Keratinocyte (primary cell): ENCODE measurements around the gene FRAS1. TPM values are rescaled to one million over a fixed set of nuclear protein-coding genes. Genes with fewer than 3 reads are reported as not detected.

Source experiments
- DNase-seq: peaks from one replicate; pipeline ENCODE4 v3.0.0-alpha.2; 2011; ENCODE audit warnings: low read depth, missing footprints, low spot score
- FAIRE-seq: peaks from 2 replicates; lab custom pipeline; 2011; peaks lifted over from hg19 to GRCh38; lab: Jason Lieb, UNC
- H2AFZ ChIP-seq: 2 replicates; pipeline ENCODE4 v1.6.0; 2012; ENCODE audit warnings: low read length, control low read depth, inconsistent platforms; ENCODE audit not compliant: control insufficient read depth
- H3K27ac ChIP-seq: 2 replicates; pipeline ENCODE4 v1.5.1; 2011; ENCODE audit warnings: low read length; ENCODE audit not compliant: control insufficient read depth, insufficient read depth
- H3K27me3 ChIP-seq: 3 replicates; pipeline ENCODE4 v1.6.0; 2011; ENCODE audit warnings: low read length; ENCODE audit not compliant: control insufficient read depth, insufficient read depth; ENCODE audit errors: extremely low read depth
- H3K36me3 ChIP-seq, 2 experiments: 2 replicates in 1 of 2; 3 replicates in 1 of 2; pipeline ENCODE4 v1.5.1; 2011; ENCODE audit warnings: low read length in 2 of 2, mild to moderate bottlenecking in 1 of 2; ENCODE audit not compliant: control insufficient read depth in 2 of 2, insufficient read depth in 2 of 2; ENCODE audit errors: extremely low read depth in 1 of 2
- H3K4me1 ChIP-seq: 3 replicates; pipeline ENCODE4 v1.5.1; 2011; ENCODE audit warnings: low read length; ENCODE audit not compliant: control insufficient read depth, insufficient read depth; ENCODE audit errors: extremely low read depth
- H3K4me2 ChIP-seq: 3 replicates; pipeline ENCODE4 v1.6.0; 2011; ENCODE audit warnings: low read depth, low read length; ENCODE audit not compliant: control insufficient read depth, insufficient read depth; ENCODE audit errors: extremely low read depth
- H3K4me3 ChIP-seq, 3 experiments: fragments of 200-600 bp in 1 of 3; sonication (generic) in 1 of 3; 2 replicates in 2 of 3; 3 replicates in 1 of 3; pipeline ENCODE4 v1.5.1; 2011 to 2016; ENCODE audit warnings: low read length in 3 of 3, mild to moderate bottlenecking in 3 of 3, control low read depth in 2 of 3, inconsistent platforms in 1 of 3, low read depth in 1 of 3, mixed read lengths in 1 of 3, mixed run types in 1 of 3, moderate library complexity in 1 of 3; ENCODE audit not compliant: control insufficient read depth in 2 of 3, insufficient read depth in 2 of 3; ENCODE audit errors: extremely low read depth in 1 of 3
- H3K79me2 ChIP-seq: 2 replicates; pipeline ENCODE4 v1.6.0; 2012; ENCODE audit warnings: low read length; ENCODE audit not compliant: control insufficient read depth, insufficient read depth
- H3K9ac ChIP-seq: 3 replicates; pipeline ENCODE4 v1.6.0; 2011; ENCODE audit warnings: low read length; ENCODE audit not compliant: control insufficient read depth, insufficient read depth; ENCODE audit errors: extremely low read depth
- H3K9me1 ChIP-seq: 3 replicates; pipeline ENCODE4 v1.6.0; 2011; ENCODE audit warnings: low read length; ENCODE audit not compliant: control insufficient read depth, insufficient read depth; ENCODE audit errors: extremely low read depth
- H3K9me3 ChIP-seq: 2 replicates; pipeline ENCODE4 v1.5.1; 2012; ENCODE audit warnings: low read depth, low read length; ENCODE audit not compliant: control insufficient read depth
- H4K20me1 ChIP-seq: 3 replicates; pipeline ENCODE4 v1.6.0; 2011; ENCODE audit warnings: low read length; ENCODE audit not compliant: control insufficient read depth, insufficient read depth; ENCODE audit errors: extremely low read depth
- CTCF ChIP-seq, 3 experiments: IDR thresholded peaks in 1 of 3; conservative IDR thresholded peaks in 1 of 3; optimal IDR thresholded peaks in 1 of 3; 2 replicates in 2 of 3; 3 replicates in 1 of 3; pipeline versions ENCODE3 to v1.5.1; 2011; ENCODE audit warnings: low read length in 3 of 3, mild to moderate bottlenecking in 3 of 3, moderate library complexity in 2 of 3, control low read depth in 1 of 3, inconsistent platforms in 1 of 3; ENCODE audit not compliant: insufficient read depth in 2 of 3; ENCODE audit errors: extremely low read depth in 1 of 3
- EZH2 ChIP-seq: IDR thresholded peaks from one replicate; pipeline ENCODE4 v1.6.1; 2012; ENCODE audit warnings: inconsistent platforms, mild to moderate bottlenecking, low read length, moderate library complexity
- dilution Hi-C: fragments of 300-500 bp; cut with MboI; formaldehyde crosslinking; loops from one replicate; pipeline ENCODE4 v1.7.0; 2020; ENCODE audit warnings: low sequenced_read_pairs; ENCODE audit not compliant: extremely low pct_ligation_motif_present
- polyA plus RNA-seq, 5 experiments: library from polyadenylated mRNA; depleted of rRNA in 3 of 5; stranded (reverse) in 3 of 5; stranded (forward) in 1 of 5; unstranded in 1 of 5; fragments of >200 nt; gene quantifications; 1 replicate in 1 of 5; 2 replicates in 3 of 5; 3 replicates in 1 of 5; pipeline versions ENCODE4 v1.2.1 to v1.2.3, GENCODE V29; 2011 to 2012; ENCODE audit warnings: missing spikeins in 2 of 5, low read depth in 1 of 5, low replicate concordance in 1 of 5

The FRAS1 gene
- polyA plus RNA-seq, 1 donor (not counting 4 experiments of a cell fraction or from before 2014, with no cell fraction given), result 3.5 TPM

DNA sequence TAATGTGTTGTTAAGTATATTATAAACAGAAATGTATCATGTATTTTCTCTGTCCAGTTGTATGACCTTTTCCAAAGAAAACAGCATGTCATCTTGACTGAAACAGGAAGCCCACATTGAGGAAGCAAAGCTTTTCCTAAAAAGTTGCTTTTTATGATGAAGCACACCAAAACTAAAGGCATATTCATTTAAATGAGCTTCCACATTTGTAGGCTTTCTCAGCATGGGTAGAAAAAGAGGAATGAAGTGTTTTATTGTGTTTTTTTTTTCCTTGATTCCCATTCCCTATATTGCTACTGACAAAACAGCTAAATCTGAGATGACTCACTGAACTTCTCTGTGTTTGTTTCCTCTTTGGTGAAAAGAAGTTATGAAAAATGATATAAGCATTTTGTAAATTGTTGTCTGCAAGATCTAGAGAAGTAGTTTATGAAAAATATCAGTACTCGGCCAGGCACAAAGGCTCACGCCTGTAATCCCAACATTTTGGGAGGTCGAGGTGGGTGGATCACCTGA is 32.5 kb upstream of the FRAS1 start:
- dilution Hi-C loops, result no loop called here
- DNase-seq, result no peak
- Histone ChIP-seq H3K9ac (no peak overlapping the region), H3K79me2 (no peaks in the 10 kb centered on the region), H3K4me3 (no peak overlapping the region), H3K9me3 (no peaks in the 10 kb centered on the region), H2AFZ (no peak overlapping the region), H3K4me2 (no peak overlapping the region), H3K4me1 (no peaks in the 10 kb centered on the region), H3K36me3 (no peaks in the 10 kb centered on the region), H4K20me1 (no peaks in the 10 kb centered on the region), H3K27me3 (no peaks in the 10 kb centered on the region), H3K9me1 (no peaks in the 10 kb centered on the region), H3K27ac (no peak overlapping the region)
- no peak for FAIRE-seq
- no peak for TF ChIP-seq CTCF (optimal IDR thresholded peaks at IDR 0.05 in 1 of 3, IDR thresholded peaks at IDR 0.05 in 1 of 3, conservative IDR thresholded peaks at IDR 0.05 in 1 of 3; ENCODE audit: extremely low read depth in 1 of 3, insufficient read depth in 2 of 3, low read length in 3 of 3)
- TF ChIP-seq EZH2, result no peak

DNA sequence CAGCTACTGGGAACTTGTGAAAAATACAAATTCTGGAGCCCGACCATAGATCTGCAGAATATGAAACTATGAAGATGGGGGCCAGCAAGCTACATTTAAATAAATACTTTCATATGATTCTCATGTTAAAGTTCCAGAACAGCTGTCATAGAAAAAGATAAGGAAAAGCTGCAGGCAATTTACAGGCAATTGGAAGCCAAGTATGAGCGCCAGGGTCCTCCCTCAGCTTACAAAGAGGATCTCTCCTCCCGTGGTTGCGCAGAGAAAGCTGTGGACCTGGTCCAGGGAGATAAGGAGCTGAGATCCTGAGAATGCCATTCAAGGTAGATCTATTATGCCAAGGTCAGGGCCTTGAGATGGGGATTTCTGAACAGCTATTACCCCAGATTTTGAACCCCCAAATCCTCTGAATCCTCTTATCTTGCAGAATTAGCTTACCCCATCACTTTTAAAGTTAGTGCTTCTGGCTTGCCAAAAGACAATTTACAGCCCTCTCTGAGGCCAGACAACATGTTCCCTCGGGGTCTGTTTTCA is 25.6 kb upstream of the FRAS1 start:
- FAIRE-seq, result no peak
- no peaks in the 10 kb centered on the region for H3K9me1 ChIP-seq
- no peaks in the 10 kb centered on the region for H3K36me3 ChIP-seq

More for the DNA sequence above, 25.6 kb upstream of the FRAS1 start:
- no peak overlapping the region for H3K27ac ChIP-seq
- H3K4me3 ChIP-seq, result no peak overlapping the region
- no peaks in the 10 kb centered on the region for H3K9me3 ChIP-seq
- H2AFZ ChIP-seq, result no peak overlapping the region
- dilution Hi-C loops, result no loop called here
- H3K4me1 ChIP-seq, result no peaks in the 10 kb centered on the region
- no peak overlapping the region for H3K4me2 ChIP-seq
- no peaks in the 10 kb centered on the region for H3K27me3 ChIP-seq
- H3K9ac ChIP-seq, result no peak overlapping the region
- H4K20me1 ChIP-seq, result no peaks in the 10 kb centered on the region
- DNase-seq, result no peak
- TF ChIP-seq CTCF (optimal IDR thresholded peaks at IDR 0.05 in 1 of 3, IDR thresholded peaks at IDR 0.05 in 1 of 3, conservative IDR thresholded peaks at IDR 0.05 in 1 of 3; ENCODE audit: extremely low read depth in 1 of 3, insufficient read depth in 2 of 3, low read length in 3 of 3) (no peak), EZH2 (no peak)
- H3K79me2 ChIP-seq, result no peaks in the 10 kb centered on the region
